Liver (tissue), 9 donors: ENCODE results near the gene TBC1D5. TPM values are rescaled to one million over a fixed set of nuclear protein-coding genes. Genes with fewer than 3 reads are reported as not detected.
A peak's percentile ranks its signal among the peaks of the same experiment; 100 is the strongest.

Experiments
- DNase-seq: peaks from one replicate; pipeline ENCODE4 v3.0.0-alpha.2; 2017; ENCODE audit warnings: low spot score
- H3K27ac ChIP-seq, 2 donors: one replicate each; pipeline ENCODE4 v1.7.0; 2013; ENCODE audit warnings: inconsistent platforms in 2 of 2, low read length in 2 of 2, control low read depth in 1 of 2, low read depth in 1 of 2, mild to moderate bottlenecking in 1 of 2
- H3K27me3 ChIP-seq, 4 donors: one replicate each; pipeline versions ENCODE4 v1.6.1 to v1.7.0; 2013; ENCODE audit warnings: low read length in 3 of 4, inconsistent platforms in 1 of 4, mild to moderate bottlenecking in 1 of 4, moderate library complexity in 1 of 4; ENCODE audit not compliant: control insufficient read depth in 4 of 4, insufficient read depth in 4 of 4
- H3K36me3 ChIP-seq, 4 donors: one replicate each; pipeline versions ENCODE4 v1.6.1 to v1.7.0; 2013; ENCODE audit warnings: low read length in 3 of 4, mild to moderate bottlenecking in 3 of 4, low read depth in 1 of 4, moderate library complexity in 1 of 4; ENCODE audit not compliant: control insufficient read depth in 4 of 4, insufficient read depth in 3 of 4
- H3K4me1 ChIP-seq, 4 donors: one replicate each; pipeline versions ENCODE4 v1.6.1 to v1.7.0; 2013; ENCODE audit warnings: low read length in 3 of 4, mild to moderate bottlenecking in 3 of 4, moderate library complexity in 1 of 4; ENCODE audit not compliant: control insufficient read depth in 4 of 4, insufficient read depth in 4 of 4
- H3K4me3 ChIP-seq, 3 donors: one replicate each; pipeline versions ENCODE4 v1.6.1 to v1.7.0; 2013; ENCODE audit warnings: low read length in 3 of 3, control low read depth in 1 of 3, low read depth in 1 of 3, mild to moderate bottlenecking in 1 of 3
- H3K9ac ChIP-seq, 2 donors: one replicate each; pipeline ENCODE4 v1.7.0; 2013; ENCODE audit warnings: low read length in 2 of 2, mild to moderate bottlenecking in 2 of 2, moderate library complexity in 2 of 2, control low read depth in 1 of 2, low read depth in 1 of 2
- H3K9me3 ChIP-seq, 4 donors: one replicate each; pipeline versions ENCODE4 v1.6.1 to v1.7.0; 2013; ENCODE audit warnings: low read length in 3 of 4; ENCODE audit not compliant: control insufficient read depth in 4 of 4
- ATF3 ChIP-seq: IDR thresholded peaks from 2 replicates; pipeline ENCODE4 v1.6.1; 2016; ENCODE audit warnings: antibody characterized with exemption
- CTCF ChIP-seq: fragments of 150-350 bp; IDR thresholded peaks from 2 replicates; pipeline ENCODE4 v1.5.1; 2017; ENCODE audit warnings: improper control_type of control experiment, low read depth, low read length; ENCODE audit not compliant: missing input control
- EGR1 ChIP-seq, 2 donors: IDR thresholded peaks; 2 replicates each; pipeline ENCODE4 v1.6.1; 2016 to 2018; ENCODE audit warnings: antibody characterized with exemption in 2 of 2, low read depth in 2 of 2
- FOXA2 ChIP-seq: IDR thresholded peaks from 2 replicates; pipeline ENCODE4 v1.6.1; 2016; ENCODE audit warnings: antibody characterized with exemption
- GABPA ChIP-seq, 2 donors: IDR thresholded peaks in 1 of 2; conservative IDR thresholded peaks in 1 of 2; 2 replicates each; pipeline ENCODE4 v1.6.1; 2016; ENCODE audit warnings: antibody characterized with exemption in 2 of 2, mild to moderate bottlenecking in 1 of 2, moderate library complexity in 1 of 2
- HNF4A ChIP-seq, 2 donors: conservative IDR thresholded peaks; 2 replicates each; pipeline ENCODE4 v1.6.1; 2016; ENCODE audit warnings: antibody characterized with exemption in 2 of 2, mild to moderate bottlenecking in 2 of 2
- HNF4G ChIP-seq: IDR thresholded peaks from 2 replicates; pipeline ENCODE4 v1.6.1; 2016; ENCODE audit warnings: antibody characterized with exemption
- MAX ChIP-seq: IDR thresholded peaks from 2 replicates; pipeline ENCODE4 v1.6.1; 2016; ENCODE audit warnings: antibody characterized with exemption
- RAD21 ChIP-seq, 2 donors: IDR thresholded peaks; 2 replicates each; pipeline ENCODE4 v1.6.1; 2016; ENCODE audit warnings: antibody characterized with exemption in 2 of 2, mild to moderate bottlenecking in 2 of 2
- RXRA ChIP-seq, 2 donors: IDR thresholded peaks; 2 replicates each; pipeline ENCODE4 v1.6.1; 2017 to 2018; ENCODE audit warnings: antibody characterized with exemption in 2 of 2, mild to moderate bottlenecking in 1 of 2
- SP1 ChIP-seq: IDR thresholded peaks from 2 replicates; pipeline ENCODE4 v1.6.1; 2018; ENCODE audit warnings: antibody characterized with exemption, mild to moderate bottlenecking
- YY1 ChIP-seq: IDR thresholded peaks from 2 replicates; pipeline ENCODE4 v1.6.1; 2016; ENCODE audit warnings: antibody characterized with exemption, mild to moderate bottlenecking
- WGBS: extraction: QIAGEN DNeasy Blood & Tissue Kit; methylation state at CpG from one replicate; pipeline ENCODE4 v1.1.7; 2013; 5-methylcytosine and 5-hydroxymethylcytosine counted together
- polyA plus RNA-seq, 2 donors: library from polyadenylated mRNA; stranded (reverse) in 1 of 2; unstranded in 1 of 2; fragments of 200-250 nt in 1 of 2; fragments of >200 nt in 1 of 2; fragmentation: Nextera tagmentation in 1 of 2; extraction: Ambion mirVana in 1 of 2; gene quantifications; one replicate each; pipeline versions ENCODE4 v1.2.1 to v1.2.3, GENCODE V29; 2013 to 2015
- total RNA-seq, 2 donors: library from RNA; depleted of rRNA; stranded (reverse); fragments of >200 nt; gene quantifications; one replicate each; pipeline ENCODE4 v1.2.3, GENCODE V29; 2014
- donor health status: healthy.
- donor health status: healthy.
- donor health status: healthy.
- donor health status: healthy.
- donor health status: healthy.

The TBC1D5 gene
- total and polyA plus RNA-seq, 4 donors = 9.1 to 45.6 (median 25.6) TPM

GRCh38 chr3:17749705-17750293 lies 7.4 kb upstream of the TBC1D5 start (continued):
- no peak for TF ChIP-seq MAX

- no peak for DNase-seq
- Histone ChIP-seq H3K27me3 (no peaks in the 10 kb centered on the region), H3K4me1 (peaks cover 0 to 36% (median 9%) of the 10 kb centered on the region in 4 donors), H3K27ac (peak overlapping the region in 1 of 2 donors; percentile 26), H3K9ac (no peak overlapping the region), H3K9me3 (no peaks in the 10 kb centered on the region), H3K36me3 (no peaks in the 10 kb centered on the region), H3K4me3 (peak overlapping the region; percentile 45 to 72 (median 46))
- WGBS = 76% methylated on average over 1 of the region's 1 CpG
- TF ChIP-seq EGR1 (IDR thresholded peaks at IDR 0.05; ENCODE audit: low read depth in 2 of 2) (no peak), HNF4A (conservative IDR thresholded peaks at IDR 0.05) (no peak), GABPA (IDR thresholded peaks at IDR 0.05 in 1 of 2, conservative IDR thresholded peaks at IDR 0.05 in 1 of 2) (no peak), ATF3 (no peak), RAD21 (IDR thresholded peaks at IDR 0.05) (no peak), YY1 (no peak)
These were observed 6.8 kb upstream of the TBC1D5 start for GRCh38 chr3:17749281-17749680.

- H3K4me3 ChIP-seq = no peak overlapping the region
- no peaks in the 10 kb centered on the region for H3K9me3 ChIP-seq
- no peak for DNase-seq
- H3K4me1 ChIP-seq = peaks cover 0 to 38% (median 11%) of the 10 kb centered on the region in 4 donors
- H3K36me3 ChIP-seq = no peaks in the 10 kb centered on the region
- no peak for TF ChIP-seq FOXA2
- TF ChIP-seq SP1 = no peak
- no peak for TF ChIP-seq RAD21 (IDR thresholded peaks at IDR 0.05)
- no peak for TF ChIP-seq MAX
- 87% methylated on average over 6 of the region's 6 CpGs for WGBS
- no peaks in the 10 kb centered on the region for H3K27me3 ChIP-seq
- H3K27ac ChIP-seq = no peak overlapping the region
- no peak overlapping the region for H3K9ac ChIP-seq
These were observed 5.4 kb upstream of the TBC1D5 start for GRCh38 chr3:17747890-17748247.

GRCh38 chr3:17747174-17747889 lies 4.9 kb upstream of the TBC1D5 start:
- H3K9ac ChIP-seq = no peak overlapping the region
- H3K4me3 ChIP-seq = no peak overlapping the region
- no peaks in the 10 kb centered on the region for H3K36me3 ChIP-seq
- TF ChIP-seq HNF4A (conservative IDR thresholded peaks at IDR 0.05) (peak; percentile 10 to 88), CTCF (no peak), SP1 (peak; percentile 55), RXRA (IDR thresholded peaks at IDR 0.05) (peak in 1 of 2 donors; percentile 81), HNF4G (peak; percentile 30)
- 79% methylated on average over 6 of the region's 6 CpGs for WGBS
- no peak overlapping the region for H3K27ac ChIP-seq
- H3K27me3 ChIP-seq = no peaks in the 10 kb centered on the region
- H3K4me1 ChIP-seq = peaks cover 0 to 37% (median 11%) of the 10 kb centered on the region in 4 donors
- DNase-seq = no peak
- no peaks in the 10 kb centered on the region for H3K9me3 ChIP-seq
